Prostate gland (tissue), 2 donors: ENCODE data around the gene SLC6A16. TPM values are rescaled to one million over a fixed set of nuclear protein-coding genes. Genes with fewer than 3 reads are reported as not detected.
"Not testable (repeated sequence)": the region's sequence is repeated elsewhere in the genome, so short reads cannot be mapped to it uniquely, and the experiment has no call there.

ENCODE experiments used
- DNase-seq: peaks from one replicate; pipeline ENCODE4 v3.0.0-alpha.2; 2019; ENCODE audit warnings: low spot score
- H3K27ac ChIP-seq, 2 donors: fragments of 200-600 bp; sonication (generic); 2 replicates each; pipeline ENCODE4 v1.5.1; 2017 to 2019
- H3K27me3 ChIP-seq: fragments of 200-600 bp; sonication (generic); replicated peaks from 2 replicates; pipeline ENCODE4 v1.5.1; 2019; ENCODE audit not compliant: insufficient read depth
- H3K36me3 ChIP-seq, 2 donors: fragments of 200-600 bp; sonication (generic); 1 replicate in 1 of 2; 2 replicates in 1 of 2; pipeline versions ENCODE4 v1.5.1 to v1.8.1; 2017 to 2019
- H3K4me1 ChIP-seq: fragments of 200-600 bp; sonication (generic); replicated peaks from 2 replicates; pipeline ENCODE4 v1.5.1; 2019
- H3K4me3 ChIP-seq, 2 donors: fragments of 200-600 bp; sonication (generic); 2 replicates each; pipeline ENCODE4 v1.5.1; 2017 to 2019
- H3K9me3 ChIP-seq: fragments of 200-600 bp; sonication (generic); 2 replicates; pipeline ENCODE4 v1.5.1; 2017
- POLR2A ChIP-seq: fragments of 450-650 bp; IDR thresholded peaks from one replicate; pipeline ENCODE4 v1.6.1; 2016; ENCODE audit warnings: antibody characterized with exemption, mild to moderate bottlenecking
- POLR2AphosphoS5 ChIP-seq: sonication (generic); formaldehyde crosslinking; IDR thresholded peaks from one replicate; pipeline ENCODE4 v1.6.1; 2017; ENCODE audit warnings: antibody characterized with exemption
- WGBS: methylation state at CpG from one replicate; pipeline ENCODE4 v1.1.5; 2018; 5-methylcytosine and 5-hydroxymethylcytosine counted together
- intact Hi-C: fragments of 100-400 bp; cut with DNase I; formaldehyde crosslinking; loops from one replicate; pipeline ENCODE4 v1.14.2; 2022
- total RNA-seq, 2 donors: library from RNA; depleted of rRNA; stranded (reverse); fragments of >200 nt; gene quantifications; one replicate each; pipeline ENCODE4 v1.1.0, GENCODE V29; 2016
- TF ChIP-seq, protein P1 (sequence below), 4 experiments: fragments of 200-600 bp in 2 of 4; fragments of 450-650 bp in 2 of 4; sonication (generic) in 2 of 4; IDR thresholded peaks; 1 replicate in 3 of 4; 2 replicates in 1 of 4; pipeline ENCODE4 v1.5.1; 2016 to 2019; ENCODE audit warnings: antibody characterized with exemption in 4 of 4, mild to moderate bottlenecking in 2 of 4, moderate library complexity in 2 of 4

SLC6A16 gene
- total RNA-seq, 2 donors from 2014 or later: 0.59 to 4.3 TPM

DNA sequence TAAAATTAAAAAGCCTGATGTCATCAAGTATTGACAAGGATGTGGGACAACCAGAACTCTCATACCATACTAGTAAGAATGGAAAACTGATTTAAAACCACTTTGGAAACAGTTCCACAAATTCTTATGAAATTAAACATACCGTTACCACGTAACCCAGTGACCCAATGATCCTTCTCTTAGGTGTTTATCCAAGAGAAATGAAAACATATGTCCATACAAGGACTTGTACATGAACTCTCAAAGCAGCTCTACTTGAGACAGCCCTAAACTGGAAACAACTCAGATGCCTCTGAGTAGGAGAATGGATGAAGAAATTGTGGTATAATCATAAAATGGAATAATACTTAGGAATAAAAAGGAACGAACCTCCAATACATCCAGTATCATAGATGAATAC, 27.6 kb downstream of the SLC6A16 start:
- no peaks in the 10 kb centered on the region for H3K36me3 ChIP-seq
- 87% methylated on average over 3 of the region's 3 CpGs for WGBS
- TF ChIP-seq POLR2A: no peak
- TF ChIP-seq, protein P1, sequence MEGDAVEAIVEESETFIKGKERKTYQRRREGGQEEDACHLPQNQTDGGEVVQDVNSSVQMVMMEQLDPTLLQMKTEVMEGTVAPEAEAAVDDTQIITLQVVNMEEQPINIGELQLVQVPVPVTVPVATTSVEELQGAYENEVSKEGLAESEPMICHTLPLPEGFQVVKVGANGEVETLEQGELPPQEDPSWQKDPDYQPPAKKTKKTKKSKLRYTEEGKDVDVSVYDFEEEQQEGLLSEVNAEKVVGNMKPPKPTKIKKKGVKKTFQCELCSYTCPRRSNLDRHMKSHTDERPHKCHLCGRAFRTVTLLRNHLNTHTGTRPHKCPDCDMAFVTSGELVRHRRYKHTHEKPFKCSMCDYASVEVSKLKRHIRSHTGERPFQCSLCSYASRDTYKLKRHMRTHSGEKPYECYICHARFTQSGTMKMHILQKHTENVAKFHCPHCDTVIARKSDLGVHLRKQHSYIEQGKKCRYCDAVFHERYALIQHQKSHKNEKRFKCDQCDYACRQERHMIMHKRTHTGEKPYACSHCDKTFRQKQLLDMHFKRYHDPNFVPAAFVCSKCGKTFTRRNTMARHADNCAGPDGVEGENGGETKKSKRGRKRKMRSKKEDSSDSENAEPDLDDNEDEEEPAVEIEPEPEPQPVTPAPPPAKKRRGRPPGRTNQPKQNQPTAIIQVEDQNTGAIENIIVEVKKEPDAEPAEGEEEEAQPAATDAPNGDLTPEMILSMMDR (IDR thresholded peaks at IDR 0.05): no peak
- H3K4me1 ChIP-seq: no peaks in the 10 kb centered on the region
- H3K27ac ChIP-seq: no peak overlapping the region
- DNase-seq: no peak
- no peak overlapping the region for H3K4me3 ChIP-seq
- H3K9me3 ChIP-seq: no peaks in the 10 kb centered on the region
- intact Hi-C loops: no loop called here
- no peaks in the 10 kb centered on the region for H3K27me3 ChIP-seq

DNA sequence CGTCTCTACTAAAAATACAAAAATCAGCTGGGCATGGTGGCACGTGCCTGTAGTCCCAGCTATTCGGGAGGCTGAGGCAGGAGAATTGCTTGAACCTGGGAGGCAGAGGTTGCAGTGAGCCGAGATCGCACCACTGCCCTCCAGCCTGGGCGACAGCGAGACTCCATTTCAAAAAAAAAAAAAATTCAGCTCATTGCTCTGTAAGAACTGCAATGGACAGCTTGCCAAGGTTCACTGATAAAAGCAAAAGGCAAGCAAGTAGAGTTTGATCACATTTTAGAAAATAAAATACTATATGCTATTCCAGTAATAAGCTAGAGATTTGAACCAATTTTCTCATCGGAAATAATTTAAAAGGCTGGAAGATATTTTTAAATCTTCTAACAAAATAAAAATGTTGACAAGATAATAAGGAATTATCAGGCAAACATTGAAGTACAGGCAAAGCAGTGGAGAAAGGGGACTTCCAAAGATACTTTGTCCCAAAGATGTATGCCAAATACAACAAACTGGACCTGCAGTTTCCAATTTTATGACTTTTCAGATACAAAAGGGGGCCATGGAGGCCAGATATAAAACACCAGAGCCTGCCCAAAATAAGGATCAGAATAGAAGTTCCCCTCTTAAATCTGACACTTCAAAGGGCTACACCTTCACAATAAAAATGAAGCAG, 29.6 kb downstream of the SLC6A16 start:
- no peak overlapping the region for H3K4me3 ChIP-seq

DNA sequence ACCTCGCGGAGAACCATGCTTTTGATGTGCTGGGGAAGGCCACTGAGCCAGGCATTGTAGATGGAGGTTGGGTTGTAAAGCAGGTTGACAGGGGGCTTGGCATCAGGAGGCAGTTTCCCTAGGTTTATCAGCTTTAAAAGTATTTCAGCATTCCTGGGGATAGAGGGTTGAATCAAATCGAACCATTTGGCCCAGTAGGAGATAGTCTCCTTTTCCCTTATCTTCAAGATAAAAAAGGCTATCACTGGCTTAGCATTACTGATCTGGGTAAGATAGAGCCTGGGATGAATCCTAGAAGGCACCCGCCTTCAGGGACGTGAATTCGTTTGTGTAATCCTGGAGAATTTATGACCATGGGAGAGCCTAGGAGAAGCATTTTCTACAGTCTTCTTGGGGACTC, 30.6 kb downstream of the SLC6A16 start:
- no peak overlapping the region for H3K4me3 ChIP-seq
- TF ChIP-seq, protein P1 (IDR thresholded peaks at IDR 0.05): no peak
- TF ChIP-seq POLR2AphosphoS5: no peak
- TF ChIP-seq POLR2A: no peak
- intact Hi-C loops: no loop called here
- no peaks in the 10 kb centered on the region for H3K27me3 ChIP-seq
- no peak overlapping the region for H3K27ac ChIP-seq
- H3K9me3 ChIP-seq: no peaks in the 10 kb centered on the region
- no peaks in the 10 kb centered on the region for H3K36me3 ChIP-seq
- WGBS: 82% methylated on average over 6 of the region's 6 CpGs
- H3K4me1 ChIP-seq: no peaks in the 10 kb centered on the region
- DNase-seq: no peak

More for the DNA sequence above, 29.6 kb downstream of the SLC6A16 start:
- no peak for DNase-seq
- WGBS: 64% methylated on average over 8 of the region's 8 CpGs
- Histone ChIP-seq H3K27ac (no peak overlapping the region), H3K9me3 (no peaks in the 10 kb centered on the region), H3K36me3 (no peaks in the 10 kb centered on the region), H3K4me1 (no peaks in the 10 kb centered on the region), H3K27me3 (no peaks in the 10 kb centered on the region)
- TF ChIP-seq, protein P1 (IDR thresholded peaks at IDR 0.05): no peak
- TF ChIP-seq POLR2AphosphoS5 (no peak), POLR2A (no peak)
- intact Hi-C loops: no loop called here

DNA sequence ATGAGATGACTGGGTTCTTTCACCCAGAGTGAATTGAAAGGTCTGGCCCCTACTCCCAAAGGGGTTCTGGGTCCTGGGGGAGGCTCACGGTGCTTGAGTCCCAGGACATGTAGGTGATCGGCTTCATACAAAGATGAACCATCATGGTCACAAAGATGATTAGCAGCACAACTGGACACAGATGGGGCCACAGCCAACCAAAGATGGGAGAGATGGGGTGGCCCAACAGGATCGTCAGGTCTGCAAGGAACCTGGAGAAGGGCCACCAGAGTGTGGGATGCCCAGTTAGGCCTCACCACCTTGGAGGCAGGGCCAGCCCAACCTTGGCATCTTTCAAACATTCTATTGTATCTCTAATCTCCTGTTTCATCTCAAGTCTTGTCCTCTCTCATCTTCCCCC, 34.5 kb downstream of the SLC6A16 start:
- no peaks in the 10 kb centered on the region for H3K4me1 ChIP-seq
- TF ChIP-seq POLR2A (no peak), POLR2AphosphoS5 (no peak)
- TF ChIP-seq, protein P1 (IDR thresholded peaks at IDR 0.05): no peak
- H3K27ac ChIP-seq: no peak overlapping the region
- WGBS: 89% methylated on average over 3 of the region's 3 CpGs
- H3K9me3 ChIP-seq: no peaks in the 10 kb centered on the region
- no peaks in the 10 kb centered on the region for H3K36me3 ChIP-seq
- intact Hi-C loops: no loop called here
- H3K4me3 ChIP-seq: no peak overlapping the region
- DNase-seq: no peak
- no peaks in the 10 kb centered on the region for H3K27me3 ChIP-seq

DNA sequence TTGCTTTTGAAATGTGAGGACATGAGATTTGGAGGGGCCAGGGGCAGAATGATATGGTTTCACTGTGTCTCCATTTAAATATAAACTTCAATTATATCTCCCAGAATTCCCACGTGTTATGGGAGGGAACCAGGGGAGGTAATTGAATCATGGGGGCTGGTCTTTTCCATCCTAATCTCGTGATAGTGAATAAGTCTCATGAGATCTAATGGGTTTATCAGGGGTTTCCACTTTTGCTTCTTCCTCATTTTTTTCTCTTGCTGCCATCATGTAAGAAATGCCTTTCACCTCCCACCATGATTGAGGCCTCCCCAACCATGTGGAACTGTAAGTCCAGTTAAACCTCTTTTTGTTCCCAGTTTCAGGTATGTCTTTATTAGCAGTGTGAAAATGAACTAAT, 35.7 kb downstream of the SLC6A16 start:
- intact Hi-C loops, H3K27ac ChIP-seq, H3K4me1 ChIP-seq, H3K36me3 ChIP-seq, DNase-seq, H3K4me3 ChIP-seq, H3K9me3 ChIP-seq, H3K27me3 ChIP-seq: not testable (repeated sequence)
- WGBS: 65% methylated on average over 2 of the region's 2 CpGs

DNA sequence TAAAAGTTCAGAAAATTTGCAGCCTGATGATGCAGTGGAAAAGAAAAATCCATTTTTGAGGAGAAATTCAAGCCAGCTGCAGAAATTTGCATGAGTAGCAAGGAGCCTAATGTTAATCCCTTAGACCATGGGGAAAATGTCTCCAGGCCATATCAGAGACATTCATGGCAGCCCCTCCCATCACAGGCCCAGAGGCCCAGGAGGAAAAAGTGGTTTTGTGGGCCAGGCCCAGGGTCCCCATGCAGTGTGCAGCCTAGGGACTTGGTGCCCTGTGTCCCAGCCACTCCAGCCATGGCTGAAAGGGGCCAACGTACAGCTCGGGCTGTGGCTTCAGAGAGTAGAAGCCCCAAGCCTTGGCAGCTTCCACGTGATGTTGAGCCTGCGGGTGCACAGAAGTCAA, 36.8 kb downstream of the SLC6A16 start:
- H3K27me3 ChIP-seq, intact Hi-C loops, H3K9me3 ChIP-seq, H3K4me1 ChIP-seq, H3K4me3 ChIP-seq, H3K36me3 ChIP-seq, DNase-seq, H3K27ac ChIP-seq: not testable (repeated sequence)
- 98% methylated on average over 4 of the region's 4 CpGs for WGBS
